Naive thymus-derived CD8-positive, alpha-beta T cell (primary cell): ENCODE results near the gene FLT3. TPM values are rescaled to one million over a fixed set of nuclear protein-coding genes. Genes with fewer than 3 reads are reported as not detected.

Source experiments
- ATAC-seq, 2 donors: fragments of 150-1000 bp; cut with Tn5 transposase in 1 of 2; sonication (Bioruptor Pico), chemical (Tn5 transposase) in 1 of 2; 1 replicate in 1 of 2; 2 replicates in 1 of 2; pipeline ENCODE4 v1.10.0; 2021; ENCODE audit warnings: mild to moderate bottlenecking in 2 of 2, moderate library complexity in 2 of 2
- POLR2A ChIA-PET: fragments of 350-600 bp; sonication (Branson Sonifier 250); formaldehyde crosslinking; loops from one replicate; lab custom pipeline; 2021; ENCODE audit warnings: antibody characterized with exemption; lab: Charles Lee
- DNase-seq, 10 donors: peaks; one replicate each; pipeline versions ENCODE4 v3.0.0 to v3.0.0-alpha.2; 2020 to 2022
- H3K27ac Mint-ChIP-seq, 10 donors: one replicate each; pipeline ENCODE4 v1.8.0; 2020 to 2022; ENCODE audit warnings: mild to moderate bottlenecking in 10 of 10, mixed read lengths in 10 of 10, moderate library complexity in 4 of 10, inconsistent platforms in 1 of 10
- H3K27me3 Mint-ChIP-seq, 5 donors: one replicate each; pipeline ENCODE4 v1.8.0; 2021 to 2022; ENCODE audit warnings: mixed read lengths in 5 of 5
- H3K36me3 Mint-ChIP-seq, 3 donors: one replicate each; pipeline ENCODE4 v1.8.0; 2020 to 2022; ENCODE audit warnings: mixed read lengths in 3 of 3, mild to moderate bottlenecking in 2 of 3, inconsistent platforms in 1 of 3
- H3K4me1 Mint-ChIP-seq, 4 donors: one replicate each; pipeline ENCODE4 v1.8.0; 2021 to 2022; ENCODE audit warnings: mixed read lengths in 4 of 4
- H3K4me3 Mint-ChIP-seq, 10 donors: one replicate each; pipeline ENCODE4 v1.8.0; 2020 to 2022; ENCODE audit warnings: mild to moderate bottlenecking in 10 of 10, mixed read lengths in 10 of 10, moderate library complexity in 6 of 10, inconsistent platforms in 1 of 10
- H3K9me3 Mint-ChIP-seq, 9 donors: one replicate each; pipeline ENCODE4 v1.8.0; 2020 to 2022; ENCODE audit warnings: mixed read lengths in 9 of 9, mild to moderate bottlenecking in 3 of 9, inconsistent platforms in 1 of 9, moderate library complexity in 1 of 9
- polyA plus RNA-seq, 3 donors: library from polyadenylated mRNA; unstranded; fragments of 300-500 nt; fragmentation: Illumina TruSeq; gene quantifications; one replicate each; pipeline ENCODE4 v1.2.3, GENCODE V29; 2021
- total RNA-seq, 8 experiments: library from RNA in 2 of 8; stranded (reverse) in 2 of 8; gene quantifications; one replicate each; pipeline ENCODE4 v1.2.3 and lab custom pipeline; 2021 to 2026

FLT3 gene
- total and polyA plus RNA-seq, 5 experiments from 2014 or later, result 0.08 to 0.13 TPM; not detected in 3

DNA sequence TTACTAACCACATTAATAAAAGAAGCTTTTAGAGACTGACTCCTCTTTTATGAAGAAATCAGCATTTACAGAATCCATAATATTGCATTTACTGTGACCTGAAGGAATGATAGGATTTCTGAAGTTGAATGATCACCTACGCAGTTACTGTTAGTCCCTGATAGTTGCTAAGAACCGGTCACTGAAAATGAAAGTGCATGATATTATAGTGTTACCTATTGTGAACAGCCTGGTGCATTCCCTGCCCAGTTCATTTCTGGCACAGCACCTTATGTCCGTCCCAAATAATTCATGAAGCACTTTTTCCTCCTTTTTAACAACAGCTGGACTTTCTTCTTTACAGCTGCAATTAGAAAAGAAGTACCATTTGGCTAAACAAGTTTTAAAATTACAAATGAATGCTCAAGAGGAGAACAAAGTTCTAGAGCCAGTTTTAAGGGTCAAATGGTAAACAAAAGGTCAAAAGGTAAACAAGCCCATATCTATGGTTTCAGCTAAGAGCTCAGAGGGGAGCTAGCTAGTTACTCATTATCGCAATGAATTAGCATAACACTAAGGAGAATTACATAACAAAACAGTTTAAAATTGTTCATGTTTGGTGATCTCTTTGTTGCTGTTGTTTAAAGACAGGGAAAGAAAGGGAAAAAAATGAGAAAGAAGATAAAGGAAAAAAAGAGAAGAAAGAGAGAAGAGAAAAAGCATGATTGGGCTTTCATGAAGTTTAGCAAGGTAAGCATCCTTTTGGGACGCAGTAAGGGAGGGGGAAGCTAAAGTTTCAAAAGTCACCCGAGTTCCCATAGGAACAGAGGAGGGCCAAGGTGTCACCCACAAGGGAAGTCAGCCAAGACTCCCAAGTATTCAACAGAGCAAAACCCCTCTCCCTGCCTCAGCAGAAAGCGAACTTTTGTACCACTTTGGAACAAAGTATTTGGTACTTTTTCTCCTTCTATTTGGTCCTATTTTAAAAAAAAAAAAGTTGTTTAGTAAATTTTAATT is 50.2 kb downstream of the FLT3 start:
- H3K27ac Mint-ChIP-seq, result peak overlapping the region in 1 of 10 donors; percentile 24
- H3K9me3 Mint-ChIP-seq, result no peaks in the 10 kb centered on the region
- no peak overlapping the region for H3K4me3 Mint-ChIP-seq
- peaks cover 0 to 8% (median 1%) of the 10 kb centered on the region in 5 donors for H3K27me3 Mint-ChIP-seq
- no peak for DNase-seq
- H3K4me1 Mint-ChIP-seq, result peaks cover 1 to 35% (median 7%) of the 10 kb centered on the region in 4 donors
- H3K36me3 Mint-ChIP-seq, result no peaks in the 10 kb centered on the region
- no peak for ATAC-seq
- POLR2A ChIA-PET, result interaction anchor here (0.7 kb wide), 1 partner anchor 17 kb away, joined by 3 read pairs; no protein-coding TSS in a partner anchor

DNA sequence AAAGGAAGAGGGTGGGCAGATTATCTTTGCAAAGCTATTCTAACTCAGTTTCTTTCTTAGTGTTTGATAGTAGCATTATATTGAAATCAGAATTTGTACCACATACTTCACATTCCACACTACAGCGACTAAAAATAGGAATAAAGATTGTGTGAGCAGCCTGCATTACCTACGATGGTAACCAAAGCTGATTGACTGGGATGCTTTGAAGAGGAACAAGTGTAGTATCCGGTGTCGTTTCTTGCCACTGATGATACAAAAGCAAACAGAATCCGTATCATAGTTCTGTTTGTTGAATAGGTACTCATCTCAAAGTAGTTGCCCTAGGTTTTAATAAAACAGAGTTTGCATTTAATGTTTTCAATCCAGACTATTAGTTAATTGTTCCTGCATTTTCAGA is 51.2 kb downstream of the FLT3 start:
- ATAC-seq (no peak), DNase-seq (no peak)
- Mint-ChIP-seq H3K9me3 (no peaks in the 10 kb centered on the region), H3K4me3 (no peak overlapping the region), H3K36me3 (no peaks in the 10 kb centered on the region), H3K4me1 (peaks cover 0 to 36% (median 7%) of the 10 kb centered on the region in 4 donors), H3K27ac (peak overlapping the region in 1 of 10 donors; percentile 81), H3K27me3 (no peaks in the 10 kb centered on the region)
- POLR2A ChIA-PET, result no interaction called here

DNA sequence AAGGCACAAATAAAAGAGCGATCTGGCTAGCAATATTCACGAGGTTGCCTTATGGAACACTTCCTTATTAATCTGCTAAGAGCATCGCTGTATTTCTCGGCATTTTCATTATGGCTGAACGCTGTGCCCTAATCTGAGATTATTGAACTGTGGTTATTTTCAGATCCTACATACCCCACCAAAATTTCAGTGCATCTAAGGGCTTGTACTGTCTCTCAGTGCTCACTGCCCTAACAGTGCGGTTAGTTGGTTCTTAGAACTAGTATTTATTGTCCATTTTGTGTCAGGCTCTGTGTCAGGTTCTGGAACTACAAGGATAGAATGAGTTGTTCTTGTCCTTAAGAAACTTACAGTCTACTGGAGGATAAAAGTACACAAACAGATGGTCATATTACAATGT is 51.6 kb downstream of the FLT3 start:
- ATAC-seq, result no peak
- Mint-ChIP-seq H3K36me3 (no peaks in the 10 kb centered on the region), H3K27me3 (no peaks in the 10 kb centered on the region), H3K4me3 (no peak overlapping the region), H3K9me3 (no peaks in the 10 kb centered on the region), H3K4me1 (peaks cover 0 to 36% (median 7%) of the 10 kb centered on the region in 4 donors), H3K27ac (peak overlapping the region in 4 of 10 donors; percentile 7 to 81 (median 56))
- POLR2A ChIA-PET, result no interaction called here
- no peak for DNase-seq

DNA sequence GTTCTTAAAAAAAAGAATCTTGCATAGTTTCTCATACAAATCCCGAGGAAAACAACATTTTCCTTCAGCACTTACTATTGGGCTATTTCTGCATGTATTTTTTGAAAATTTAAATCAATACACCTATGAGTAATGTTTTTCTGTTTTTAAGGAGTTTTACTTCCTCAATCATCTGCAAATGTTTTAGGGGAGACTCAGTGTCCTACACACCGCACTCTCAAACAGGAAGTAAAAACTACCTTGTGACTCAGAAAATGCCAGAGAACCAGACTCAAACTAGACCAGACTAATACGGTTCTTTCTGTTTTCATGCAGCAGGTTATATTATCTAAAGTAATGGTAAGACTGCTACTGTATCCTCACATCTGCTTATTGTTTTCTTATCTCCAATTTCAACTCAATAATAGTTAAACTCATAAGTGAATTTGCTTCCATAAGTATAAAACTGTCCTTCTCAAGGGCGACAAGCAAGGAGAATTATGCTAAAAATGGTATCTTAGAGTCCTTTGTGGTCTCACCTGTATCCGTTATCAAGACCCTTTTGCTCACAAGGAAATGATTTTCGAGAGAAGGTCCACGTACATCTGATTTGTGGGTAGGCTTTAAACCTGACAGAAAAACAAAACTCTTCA is 52.5 kb downstream of the FLT3 start:
- peaks cover 0 to 43% (median 7%) of the 10 kb centered on the region in 4 donors for H3K4me1 Mint-ChIP-seq
- peak overlapping the region in 2 of 10 donors; percentile 23 to 37 for H3K4me3 Mint-ChIP-seq
- H3K27me3 Mint-ChIP-seq, result no peaks in the 10 kb centered on the region
- H3K36me3 Mint-ChIP-seq, result no peaks in the 10 kb centered on the region
- peak overlapping the region in 6 of 10 donors; percentile 18 to 81 (median 74) for H3K27ac Mint-ChIP-seq
- no peaks in the 10 kb centered on the region for H3K9me3 Mint-ChIP-seq
- POLR2A ChIA-PET, result no interaction called here
- ATAC-seq, result peak in 1 of 2 donors; percentile 73
- no peak for DNase-seq

DNA sequence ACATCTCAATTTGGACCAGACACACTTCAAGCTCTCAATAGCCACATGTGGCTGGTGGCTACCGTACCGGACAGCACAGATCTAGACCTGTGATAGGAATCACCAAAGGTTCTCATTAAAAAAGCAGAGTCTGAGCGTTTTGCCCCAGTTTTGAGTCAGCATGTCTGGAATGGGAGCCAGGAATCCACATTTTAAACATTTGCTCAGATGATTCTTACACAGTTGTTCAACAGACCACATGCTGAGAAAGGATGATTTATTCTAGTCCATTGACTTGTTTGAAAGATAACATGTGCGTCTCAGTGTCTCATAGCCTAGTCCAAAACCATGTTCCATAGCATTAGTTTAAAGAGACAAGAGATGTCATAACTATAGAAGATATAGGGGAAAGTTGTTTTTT is 53.4 kb downstream of the FLT3 start:
- no peak for ATAC-seq

DNA sequence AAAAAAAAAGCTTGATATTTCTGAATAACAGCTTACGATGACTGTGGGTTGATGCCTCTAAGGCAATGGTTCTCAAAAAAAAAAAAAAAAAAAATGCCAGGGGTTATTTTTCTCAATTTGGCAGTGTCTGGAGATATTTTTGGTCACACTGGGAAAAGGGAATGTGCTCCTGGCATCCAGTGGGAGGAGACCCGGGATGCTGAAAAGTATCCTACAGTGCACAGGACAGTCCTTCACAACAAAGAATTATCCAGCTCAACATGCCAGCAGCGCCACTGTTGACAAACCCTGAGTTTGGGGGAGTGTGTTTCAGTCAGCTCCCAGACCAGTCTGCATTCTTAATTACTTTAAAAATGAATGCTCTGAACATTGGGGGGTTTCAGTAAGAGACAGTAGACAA is 54.5 kb downstream of the FLT3 start:
- ATAC-seq (no peak), DNase-seq (no peak)
- Mint-ChIP-seq H3K9me3 (no peaks in the 10 kb centered on the region), H3K36me3 (no peaks in the 10 kb centered on the region), H3K27ac (peak overlapping the region in 1 of 10 donors; percentile 24), H3K4me1 (peaks cover 0 to 46% (median 7%) of the 10 kb centered on the region in 4 donors), H3K27me3 (peaks cover 0 to 7% (median under 1%) of the 10 kb centered on the region in 5 donors), H3K4me3 (no peak overlapping the region)
- POLR2A ChIA-PET, result interaction anchor here (0.5 kb wide), 1 partner anchor 41 kb away, joined by 5 read pairs; no protein-coding TSS in a partner anchor

More for the DNA sequence above, 53.4 kb downstream of the FLT3 start:
- no peak overlapping the region for H3K4me3 Mint-ChIP-seq
- peaks cover 0 to 46% (median 7%) of the 10 kb centered on the region in 4 donors for H3K4me1 Mint-ChIP-seq
- POLR2A ChIA-PET, result no interaction called here
- H3K27me3 Mint-ChIP-seq, result no peaks in the 10 kb centered on the region
- no peak for DNase-seq
- H3K9me3 Mint-ChIP-seq, result no peaks in the 10 kb centered on the region
- peak overlapping the region in 1 of 10 donors; percentile 11 for H3K27ac Mint-ChIP-seq
- no peaks in the 10 kb centered on the region for H3K36me3 Mint-ChIP-seq

DNA sequence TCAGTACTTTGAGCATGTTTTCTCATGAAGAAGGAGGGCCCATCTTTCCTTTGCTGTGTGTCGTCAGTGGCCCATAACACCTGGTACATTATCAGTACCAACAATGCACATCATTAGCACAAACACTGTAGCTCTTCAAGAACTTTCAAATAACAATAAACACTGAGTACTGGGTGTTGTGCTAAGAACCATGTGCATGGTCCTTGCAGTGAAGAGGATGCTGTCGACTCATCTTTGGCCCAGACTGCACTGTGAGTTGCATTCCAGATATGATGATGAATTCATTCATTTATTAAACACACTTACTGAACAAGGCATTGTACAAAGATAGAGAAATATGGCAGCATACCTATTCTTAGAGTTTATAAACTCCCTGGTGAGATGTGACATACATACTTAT is 55.8 kb downstream of the FLT3 start:
- Mint-ChIP-seq H3K27me3 (peaks cover 0 to 13% (median 8%) of the 10 kb centered on the region in 5 donors), H3K9me3 (no peaks in the 10 kb centered on the region)
- POLR2A ChIA-PET, result no interaction called here

DNA sequence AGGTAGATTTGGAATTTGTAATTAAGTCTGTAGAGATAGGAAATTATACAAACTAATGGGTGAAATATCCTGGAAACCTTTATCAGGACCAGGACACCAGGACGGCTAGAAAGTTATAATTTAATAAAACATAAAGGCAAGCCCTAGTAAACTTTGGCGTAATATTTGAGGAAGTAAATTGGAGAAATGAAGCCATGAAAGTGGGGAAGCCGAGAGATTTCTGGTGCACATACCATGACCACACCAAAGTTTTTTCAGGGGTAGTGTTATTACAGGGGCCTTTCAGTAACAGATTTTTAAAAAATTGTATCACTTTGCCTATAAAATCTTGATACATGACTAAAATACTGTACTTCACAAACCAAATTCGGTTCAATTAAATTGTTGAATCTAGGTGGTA is 57.2 kb downstream of the FLT3 start:
- peaks cover 0 to 28% (median 6%) of the 10 kb centered on the region in 4 donors for H3K4me1 Mint-ChIP-seq
- H3K9me3 Mint-ChIP-seq, result no peaks in the 10 kb centered on the region
- ATAC-seq (no peak), DNase-seq (no peak)
- no peak overlapping the region for H3K4me3 Mint-ChIP-seq
- H3K27me3 Mint-ChIP-seq, result peaks cover 0 to 14% (median 8%) of the 10 kb centered on the region in 5 donors
- no peaks in the 10 kb centered on the region for H3K36me3 Mint-ChIP-seq
- POLR2A ChIA-PET, result no interaction called here
- no peak overlapping the region for H3K27ac Mint-ChIP-seq

More for the DNA sequence above, 55.8 kb downstream of the FLT3 start:
- no peak for DNase-seq
- no peak overlapping the region for H3K27ac Mint-ChIP-seq
- H3K4me1 Mint-ChIP-seq, result peaks cover 0 to 42% (median 7%) of the 10 kb centered on the region in 4 donors
- H3K4me3 Mint-ChIP-seq, result no peak overlapping the region
- H3K36me3 Mint-ChIP-seq, result no peaks in the 10 kb centered on the region
- no peak for ATAC-seq

DNA sequence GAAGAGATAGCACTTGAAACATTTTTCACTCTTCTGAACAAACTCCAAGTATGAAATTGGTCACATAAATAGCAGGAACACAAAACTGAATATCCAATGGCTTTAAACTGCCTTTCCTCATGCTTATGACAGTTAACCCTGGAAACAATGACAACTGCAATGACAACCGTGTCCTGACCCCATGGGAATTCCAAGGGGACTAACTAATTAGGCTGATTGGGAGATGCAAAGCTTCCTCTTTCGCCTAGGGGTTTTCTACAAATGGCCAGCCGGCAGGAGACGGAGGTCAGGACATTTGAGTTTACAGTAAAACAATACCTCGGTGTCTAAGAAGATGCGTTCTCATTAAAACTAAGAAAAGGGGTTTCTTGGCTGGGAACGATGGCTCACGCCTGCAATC is 58.9 kb downstream of the FLT3 start:
- no peaks in the 10 kb centered on the region for H3K36me3 Mint-ChIP-seq
- no peak for DNase-seq
- POLR2A ChIA-PET, result no interaction called here

DNA sequence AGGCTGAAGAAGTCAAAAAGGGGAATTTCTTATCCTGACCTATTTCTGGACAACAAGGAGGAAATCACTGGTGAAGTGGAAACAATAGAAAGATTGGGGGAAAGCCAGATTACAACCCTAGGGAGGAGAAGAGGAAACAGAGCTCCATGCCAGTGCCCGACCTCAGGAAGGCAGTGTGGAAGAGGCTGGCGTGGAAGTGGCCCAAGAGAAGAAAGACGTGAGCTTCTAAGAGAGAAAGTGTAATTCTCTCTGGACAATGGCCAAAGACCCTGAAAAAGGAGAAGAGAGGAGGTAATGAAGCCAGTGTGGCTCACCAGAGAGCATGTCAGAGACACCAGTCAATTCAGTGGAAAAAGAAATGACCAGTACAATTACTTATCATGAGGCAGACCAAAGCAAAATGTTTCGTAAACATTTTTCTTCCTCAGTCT is 59.3 kb downstream of the FLT3 start:
- no peaks in the 10 kb centered on the region for H3K36me3 Mint-ChIP-seq
- peaks cover 0 to 13% (median 0%) of the 10 kb centered on the region in 4 donors for H3K4me1 Mint-ChIP-seq
- H3K27ac Mint-ChIP-seq, result no peak overlapping the region
- no peak overlapping the region for H3K4me3 Mint-ChIP-seq
- no peaks in the 10 kb centered on the region for H3K9me3 Mint-ChIP-seq
- H3K27me3 Mint-ChIP-seq, result peaks cover 2 to 14% (median 8%) of the 10 kb centered on the region in 5 donors
- POLR2A ChIA-PET, result no interaction called here
- no peak for ATAC-seq
- no peak for DNase-seq

More for the DNA sequence above, 58.9 kb downstream of the FLT3 start:
- Mint-ChIP-seq H3K27ac (no peak overlapping the region), H3K9me3 (no peaks in the 10 kb centered on the region), H3K4me3 (no peak overlapping the region), H3K27me3 (peaks cover 2 to 14% (median 8%) of the 10 kb centered on the region in 5 donors), H3K4me1 (peaks cover 0 to 15% (median 0%) of the 10 kb centered on the region in 4 donors)
- no peak for ATAC-seq

DNA sequence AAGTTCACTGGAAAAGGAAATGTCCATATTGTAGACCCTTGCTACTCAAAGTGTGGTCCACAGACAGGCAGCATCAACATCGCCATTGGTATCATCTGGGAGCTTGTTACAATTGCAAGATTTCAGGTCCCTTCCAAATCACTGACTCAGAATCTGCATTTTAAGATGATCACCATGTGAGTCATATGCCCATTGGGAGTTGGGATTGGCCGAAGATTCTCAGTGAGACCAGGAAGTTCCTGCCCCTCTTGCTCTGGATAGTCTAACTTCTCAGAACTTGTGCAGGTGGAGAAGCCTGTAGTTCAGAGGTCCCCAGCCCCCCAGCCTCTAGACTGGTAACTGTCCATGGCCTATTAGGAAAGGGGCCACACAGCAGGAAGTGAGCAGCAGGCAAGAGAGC is 63.0 kb downstream of the FLT3 start:
- POLR2A ChIA-PET, result no interaction called here
- no peak overlapping the region for H3K4me3 Mint-ChIP-seq
- H3K9me3 Mint-ChIP-seq, result no peaks in the 10 kb centered on the region
- peaks cover 0 to 2% (median 0%) of the 10 kb centered on the region in 4 donors for H3K4me1 Mint-ChIP-seq
- peak overlapping the region in 1 of 10 donors; percentile 5 for H3K27ac Mint-ChIP-seq
- no peaks in the 10 kb centered on the region for H3K36me3 Mint-ChIP-seq
- peaks cover 2 to 18% (median 12%) of the 10 kb centered on the region in 5 donors for H3K27me3 Mint-ChIP-seq
- ATAC-seq, result no peak
- no peak for DNase-seq

DNA sequence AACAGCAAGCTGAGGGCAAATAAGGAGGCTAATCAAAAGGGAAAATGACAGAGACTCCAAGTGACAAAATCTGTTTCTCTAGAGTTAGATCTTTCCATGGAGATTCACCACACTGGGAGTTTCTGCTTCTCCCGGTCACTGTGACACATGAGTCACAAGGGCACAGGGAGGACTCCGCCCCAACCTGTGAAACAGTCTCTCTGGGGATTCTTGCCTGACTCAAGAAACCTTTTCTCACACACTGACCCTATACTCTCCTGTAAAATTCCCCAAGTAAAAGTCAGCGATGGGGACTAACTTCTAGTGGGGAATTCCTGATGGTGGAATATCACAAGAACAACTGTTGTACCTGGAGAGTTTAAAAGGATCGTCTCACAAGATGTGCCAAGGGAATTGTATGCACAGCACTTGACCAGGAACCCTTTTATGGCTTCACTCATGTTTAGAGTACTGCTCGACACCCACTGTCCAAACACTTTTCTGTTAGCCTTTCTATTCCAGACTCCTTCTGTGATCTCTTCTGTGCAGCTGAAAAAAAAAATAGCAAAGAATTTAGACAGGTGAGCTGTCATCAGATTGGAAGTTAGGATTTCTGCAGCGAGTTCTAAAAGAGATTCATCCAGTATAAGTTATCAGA is 65.1 kb downstream of the FLT3 start:
- no peak for ATAC-seq
- no peaks in the 10 kb centered on the region for H3K36me3 Mint-ChIP-seq
- H3K4me3 Mint-ChIP-seq, result no peak overlapping the region
- POLR2A ChIA-PET, result no interaction called here
- H3K27ac Mint-ChIP-seq, result peak overlapping the region in 1 of 10 donors; percentile 36
- no peaks in the 10 kb centered on the region for H3K9me3 Mint-ChIP-seq
- DNase-seq, result no peak
- peaks cover 4 to 31% (median 12%) of the 10 kb centered on the region in 5 donors for H3K27me3 Mint-ChIP-seq
- peaks cover 0 to 14% (median 0%) of the 10 kb centered on the region in 4 donors for H3K4me1 Mint-ChIP-seq
